GM18868 (cell line): ENCODE data around the gene UGT1A7.

Experiments
- ATAC-seq: cut with Tn5 transposase; IDR thresholded peaks from one replicate; pipeline ENCODE4 v1.9.1; 2021; ENCODE audit warnings: mild to moderate bottlenecking, moderate library complexity; ENCODE audit not compliant: unreplicated experiment

The UGT1A7 gene

GRCh38 chr2:233816334-233816733 is 134.6 kb downstream of the UGT1A7 start:
- ATAC-seq = no peak

- ATAC-seq = no peak
These were observed 135.1 kb downstream of the UGT1A7 start for GRCh38 chr2:233816771-233817170.

- no peak for ATAC-seq
These were observed 135.7 kb downstream of the UGT1A7 start for GRCh38 chr2:233817361-233817911.

GRCh38 chr2:233817995-233818638 is 136.4 kb downstream of the UGT1A7 start:
- no peak for ATAC-seq

- ATAC-seq = no peak
These were observed 137.2 kb downstream of the UGT1A7 start for GRCh38 chr2:233818639-233819621.

GRCh38 chr2:233819884-233820773 is 138.4 kb downstream of the UGT1A7 start:
- no peak for ATAC-seq

GRCh38 chr2:233820774-233821105 is 139.0 kb downstream of the UGT1A7 start:
- ATAC-seq = no peak

GRCh38 chr2:233821196-233821595 is 139.5 kb downstream of the UGT1A7 start:
- ATAC-seq = no peak

GRCh38 chr2:233821709-233822100 is 140.0 kb downstream of the UGT1A7 start:
- ATAC-seq = no peak

- no peak for ATAC-seq
These were observed 140.5 kb downstream of the UGT1A7 start for GRCh38 chr2:233822101-233822771.
